ENCODE results near the gene CREBBP. TPM values are rescaled to one million over a fixed set of nuclear protein-coding genes. Genes with fewer than 3 reads are reported as not detected.

The CREBBP gene
- total and polyA plus RNA-seq, 2 experiments from 2014 or later = 36.9 to 54.8 TPM

GRCh38 chr16:3915426-3916260 is 35.1 kb upstream of the CREBBP start (continued):
- no peak for TF ChIP-seq ZNF462 (CRISPR knock-in tag; IDR thresholded peaks at IDR 0.05)
- TF ChIP-seq CREB1 (CRISPR knock-in tag; IDR thresholded peaks at IDR 0.05; ENCODE audit: low read depth) = no peak
- no peak for TF ChIP-seq NANOG (IDR thresholded peaks at IDR 0.05; ENCODE audit: borderline replicate concordance)
- no peak for TF ChIP-seq EZH2 (IDR thresholded peaks at IDR 0.05; ENCODE audit: low read depth, unreplicated experiment)
- no peak for TF ChIP-seq ETS1 (IDR thresholded peaks at IDR 0.05)
- no peak for TF ChIP-seq CTCF (conservative IDR thresholded peaks at IDR 0.05; ENCODE audit: low read depth in 2 of 2)
- no peak for TF ChIP-seq POLR2AphosphoS5 (IDR thresholded peaks at IDR 0.05; ENCODE audit: low read depth)
- TF ChIP-seq ZNF114 (CRISPR knock-in tag; IDR thresholded peaks at IDR 0.05) = no peak
- no peak for TF ChIP-seq EZH2phosphoT487 (IDR thresholded peaks at IDR 0.05; ENCODE audit: unreplicated experiment)
